ENCODE data around the gene EHD4.

DNA sequence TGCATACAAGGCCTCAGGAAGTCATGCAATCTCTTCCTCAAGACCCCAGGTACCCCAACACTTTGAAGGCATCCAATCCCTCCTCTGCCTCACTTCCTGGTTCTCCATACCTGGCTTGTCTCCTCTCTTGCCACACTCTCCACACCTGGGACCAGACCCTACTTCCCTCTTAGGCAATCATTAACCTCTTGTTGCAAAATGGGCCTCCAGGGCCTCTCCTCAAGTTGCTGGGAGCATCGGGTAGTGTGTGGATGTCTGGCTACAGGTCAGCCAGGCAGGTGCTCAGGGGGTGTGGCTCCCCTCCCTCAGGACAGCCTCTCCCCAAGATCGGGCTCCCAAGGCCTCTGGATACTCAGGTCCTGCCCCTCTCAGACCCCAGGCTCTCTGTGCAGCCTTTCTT lies 39.9 kb upstream of the EHD4 start:
- TF ChIP-seq POLR2A (IDR thresholded peaks at IDR 0.05; ENCODE audit: low read length) (no peak), GATA1 (IDR thresholded peaks at IDR 0.05; ENCODE audit: low read depth, low read length) (no peak)

Data from erythroblast (primary cell).